CD8-positive, alpha-beta memory T cell (primary cell): ENCODE results near the gene NCCRP1. TPM values are rescaled to one million over a fixed set of nuclear protein-coding genes. Genes with fewer than 3 reads are reported as not detected.

Experiments used
- CTCF ChIA-PET: fragments of 350-600 bp; sonication (Branson Sonifier 250); formaldehyde crosslinking; loops from one replicate; lab custom pipeline; 2021; ENCODE audit warnings: antibody characterized with exemption; lab: Charles Lee
- POLR2A ChIA-PET: fragments of 350-600 bp; sonication (Branson Sonifier 250); formaldehyde crosslinking; loops from one replicate; lab custom pipeline; 2021; ENCODE audit warnings: antibody characterized with exemption; lab: Charles Lee
- DNase-seq, 5 donors: peaks; one replicate each; pipeline versions ENCODE4 v3.0.0 to v3.0.0-alpha.2; 2020 to 2022; ENCODE audit warnings: mixed read lengths in 1 of 5
- H3K27ac ChIP-seq: one replicate; pipeline ENCODE4 v1.7.0; 2013; ENCODE audit warnings: low read depth, mild to moderate bottlenecking, low read length, moderate library complexity
- H3K27me3 ChIP-seq: 2 replicates; pipeline ENCODE4 v1.7.0; 2013; ENCODE audit warnings: low read length, mild to moderate bottlenecking; ENCODE audit not compliant: insufficient read depth, poor library complexity, severe bottlenecking
- H3K36me3 ChIP-seq: 2 replicates; pipeline ENCODE4 v1.7.0; 2013; ENCODE audit warnings: mild to moderate bottlenecking, low read length, moderate library complexity; ENCODE audit not compliant: insufficient read depth
- H3K4me1 ChIP-seq: 2 replicates; pipeline ENCODE4 v1.7.0; 2013; ENCODE audit warnings: mild to moderate bottlenecking, low read length, moderate library complexity; ENCODE audit not compliant: insufficient read depth
- H3K4me3 ChIP-seq: 2 replicates; pipeline ENCODE4 v1.7.0; 2013; ENCODE audit warnings: mild to moderate bottlenecking, low read length
- H3K9me3 ChIP-seq: 2 replicates; pipeline ENCODE4 v1.7.0; 2013; ENCODE audit warnings: mild to moderate bottlenecking, low read length
- H3K27ac Mint-ChIP-seq, 8 donors: one replicate each; pipeline ENCODE4 v1.8.0; 2020 to 2021; ENCODE audit warnings: mixed read lengths in 8 of 8, mild to moderate bottlenecking in 6 of 8, inconsistent platforms in 3 of 8, moderate library complexity in 3 of 8
- H3K27me3 Mint-ChIP-seq, 2 donors: one replicate each; pipeline ENCODE4 v1.8.0; 2020 to 2021; ENCODE audit warnings: mixed read lengths in 2 of 2, mild to moderate bottlenecking in 1 of 2, moderate library complexity in 1 of 2
- H3K36me3 Mint-ChIP-seq, 3 donors: one replicate each; pipeline ENCODE4 v1.8.0; 2020 to 2021; ENCODE audit warnings: mixed read lengths in 3 of 3, inconsistent platforms in 1 of 3, mild to moderate bottlenecking in 1 of 3
- H3K4me1 Mint-ChIP-seq, 3 donors: one replicate each; pipeline ENCODE4 v1.8.0; 2020 to 2021; ENCODE audit warnings: mixed read lengths in 3 of 3, inconsistent platforms in 1 of 3, mild to moderate bottlenecking in 1 of 3
- H3K4me3 Mint-ChIP-seq, 7 donors: one replicate each; pipeline ENCODE4 v1.8.0; 2020 to 2021; ENCODE audit warnings: mixed read lengths in 7 of 7, mild to moderate bottlenecking in 6 of 7, moderate library complexity in 4 of 7, inconsistent platforms in 2 of 7
- H3K9me3 Mint-ChIP-seq, 5 donors: one replicate each; pipeline ENCODE4 v1.8.0; 2020 to 2022; ENCODE audit warnings: mixed read lengths in 5 of 5, mild to moderate bottlenecking in 3 of 5, moderate library complexity in 2 of 5, inconsistent platforms in 1 of 5
- polyA plus RNA-seq: library from polyadenylated mRNA; unstranded; fragments of 300-500 nt; fragmentation: Illumina TruSeq; gene quantifications from one replicate; pipeline ENCODE4 v1.2.3, GENCODE V29; 2021
- total RNA-seq, 2 experiments: library from RNA; stranded (reverse); gene quantifications; one replicate each; pipeline ENCODE4 v1.2.3, GENCODE V29; 2021

The NCCRP1 gene
- total RNA-seq (not detected), polyA plus RNA-seq (not detected)

DNA sequence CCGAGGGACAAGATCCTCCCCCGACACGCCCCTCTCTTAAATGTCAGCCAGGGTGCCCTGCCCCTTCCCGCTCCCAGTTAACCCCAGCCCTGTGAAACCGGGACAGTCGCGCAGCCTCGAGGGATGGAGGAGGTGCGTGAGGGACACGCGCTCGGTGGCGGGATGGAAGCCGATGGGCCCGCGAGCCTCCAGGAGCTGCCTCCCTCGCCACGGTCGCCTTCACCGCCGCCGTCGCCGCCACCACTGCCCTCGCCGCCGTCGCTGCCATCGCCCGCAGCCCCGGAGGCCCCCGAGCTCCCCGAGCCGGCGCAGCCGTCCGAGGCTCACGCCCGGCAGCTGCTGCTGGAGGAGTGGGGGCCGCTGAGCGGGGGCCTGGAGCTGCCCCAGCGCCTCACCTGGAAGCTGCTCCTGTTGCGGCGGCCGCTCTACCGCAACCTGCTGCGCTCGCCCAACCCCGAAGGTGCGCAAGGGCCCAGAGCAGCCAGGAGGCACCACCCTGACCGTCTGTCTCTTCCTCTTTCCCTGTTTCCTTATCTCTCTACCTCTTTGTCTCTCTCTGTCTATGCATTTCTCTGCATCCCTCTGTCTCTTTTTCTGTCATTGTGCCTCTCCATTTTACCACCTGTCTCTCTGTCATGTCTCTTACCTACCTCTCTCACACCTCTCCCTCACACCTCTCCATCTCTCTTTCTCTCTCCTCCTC is at the start of gene NCCRP1:
TSS of gene NCCRP1 (plus strand) at position 105 of the 703 bp plus-strand sequence. CDS start at position 124, 19 bp downstream.
- Mint-ChIP-seq H3K4me3 (peak within 1 kb of the TSS in 6 of 7 donors; percentile 35 to 74 (median 66)), H3K36me3 (peaks cover 0 to 4% (median 1%) of the 10 kb centered on the region in 3 donors), H3K27me3 (peaks cover 49 to 72% of the 10 kb centered on the region in 2 donors), H3K27ac (peak within 1 kb of the TSS in 2 of 8 donors; percentile 29 to 30), H3K9me3 (no peaks in the 10 kb centered on the region), H3K4me1 (peaks cover 24 to 26% (median 24%) of the 10 kb centered on the region in 3 donors)
- H3K4me3 ChIP-seq: no peak within 1 kb of the TSS
- H3K27me3 ChIP-seq: peaks cover 29% of the 10 kb centered on the region
- H3K4me1 ChIP-seq: peaks cover 19% of the 10 kb centered on the region
- H3K9me3 ChIP-seq: no peaks in the 10 kb centered on the region
- POLR2A ChIA-PET: no interaction called here
- H3K36me3 ChIP-seq: no peaks in the 10 kb centered on the region
- no peak within 1 kb of the TSS for H3K27ac ChIP-seq
- CTCF ChIA-PET: interaction anchor here (1.4 kb wide), 1 partner anchor 562 kb away, joined by 3 read pairs; no protein-coding TSS in a partner anchor
- DNase-seq: no peak

GRCh38 chr19:39147480-39147879 is 49.3 kb upstream of the NCCRP1 start:
- peaks cover 22 to 45% (median 27%) of the 10 kb centered on the region in 3 donors for H3K4me1 Mint-ChIP-seq

GRCh38 chr19:39148939-39149529 is 47.7 kb upstream of the NCCRP1 start:
- Mint-ChIP-seq H3K36me3 (peaks cover 0 to 8% (median 5%) of the 10 kb centered on the region in 3 donors), H3K4me3 (no peak overlapping the region), H3K27me3 (no peaks in the 10 kb centered on the region), H3K27ac (no peak overlapping the region), H3K4me1 (peaks cover 21 to 40% (median 27%) of the 10 kb centered on the region in 3 donors), H3K9me3 (no peaks in the 10 kb centered on the region)
- CTCF ChIA-PET: interaction anchor here (1.5 kb wide), 1 partner anchor 9 kb away, joined by 3 read pairs; no protein-coding TSS in a partner anchor
- Histone ChIP-seq H3K27me3 (no peaks in the 10 kb centered on the region), H3K27ac (no peak overlapping the region), H3K9me3 (no peaks in the 10 kb centered on the region), H3K4me1 (no peaks in the 10 kb centered on the region), H3K4me3 (no peak overlapping the region), H3K36me3 (no peaks in the 10 kb centered on the region)
- DNase-seq: no peak
- POLR2A ChIA-PET: no interaction called here

More at GRCh38 chr19:39147480-39147879, 49.3 kb upstream of the NCCRP1 start:
- no peak for DNase-seq
- H3K27ac ChIP-seq: no peak overlapping the region
- no peaks in the 10 kb centered on the region for H3K27me3 ChIP-seq
- no peak overlapping the region for H3K27ac Mint-ChIP-seq
- no peaks in the 10 kb centered on the region for H3K9me3 ChIP-seq
- H3K27me3 Mint-ChIP-seq: no peaks in the 10 kb centered on the region
- no peaks in the 10 kb centered on the region for H3K36me3 ChIP-seq
- no peak overlapping the region for H3K4me3 ChIP-seq
- ChIA-PET CTCF (no interaction called here), POLR2A (no interaction called here)
- H3K36me3 Mint-ChIP-seq: peaks cover 0 to 5% (median 4%) of the 10 kb centered on the region in 3 donors
- H3K9me3 Mint-ChIP-seq: no peaks in the 10 kb centered on the region
- no peak overlapping the region for H3K4me3 Mint-ChIP-seq
- no peaks in the 10 kb centered on the region for H3K4me1 ChIP-seq

- peaks cover 0 to 10% (median 5%) of the 10 kb centered on the region in 3 donors for H3K36me3 Mint-ChIP-seq
- H3K27ac Mint-ChIP-seq: peak overlapping the region in 1 of 8 donors; percentile 45
- Histone ChIP-seq H3K4me3 (no peak overlapping the region), H3K27ac (no peak overlapping the region), H3K4me1 (no peaks in the 10 kb centered on the region), H3K9me3 (no peaks in the 10 kb centered on the region), H3K36me3 (no peaks in the 10 kb centered on the region), H3K27me3 (no peaks in the 10 kb centered on the region)
- H3K27me3 Mint-ChIP-seq: no peaks in the 10 kb centered on the region
- ChIA-PET CTCF (interaction anchor here (1.5 kb wide), 1 partner anchor 10 kb away, joined by 3 read pairs; no protein-coding TSS in a partner anchor), POLR2A (no interaction called here)
- H3K4me3 Mint-ChIP-seq: no peak overlapping the region
- H3K4me1 Mint-ChIP-seq: peaks cover 17 to 34% (median 22%) of the 10 kb centered on the region in 3 donors
- no peak for DNase-seq
- H3K9me3 Mint-ChIP-seq: no peaks in the 10 kb centered on the region
These were observed 46.5 kb upstream of the NCCRP1 start for GRCh38 chr19:39150235-39150634.

GRCh38 chr19:39150807-39151600 is 45.8 kb upstream of the NCCRP1 start:
- POLR2A ChIA-PET: no interaction called here

GRCh38 chr19:39152066-39152465 is 44.7 kb upstream of the NCCRP1 start:
- DNase-seq: no peak
- H3K36me3 Mint-ChIP-seq: peaks cover 0 to 11% (median 5%) of the 10 kb centered on the region in 3 donors
- POLR2A ChIA-PET: no interaction called here

More at GRCh38 chr19:39150807-39151600, 45.8 kb upstream of the NCCRP1 start:
- no peaks in the 10 kb centered on the region for H3K27me3 ChIP-seq
- H3K36me3 Mint-ChIP-seq: peaks cover 0 to 11% (median 5%) of the 10 kb centered on the region in 3 donors
- CTCF ChIA-PET: no interaction called here
- no peak for DNase-seq
- H3K27ac Mint-ChIP-seq: peak overlapping the region in 1 of 8 donors; percentile 46
- no peak overlapping the region for H3K4me3 Mint-ChIP-seq
- no peak overlapping the region for H3K4me3 ChIP-seq
- H3K36me3 ChIP-seq: no peaks in the 10 kb centered on the region
- H3K9me3 ChIP-seq: no peaks in the 10 kb centered on the region
- no peak overlapping the region for H3K27ac ChIP-seq
- H3K27me3 Mint-ChIP-seq: no peaks in the 10 kb centered on the region
- H3K4me1 Mint-ChIP-seq: peaks cover 18 to 36% (median 26%) of the 10 kb centered on the region in 3 donors
- H3K9me3 Mint-ChIP-seq: no peaks in the 10 kb centered on the region
- no peaks in the 10 kb centered on the region for H3K4me1 ChIP-seq

DNA sequence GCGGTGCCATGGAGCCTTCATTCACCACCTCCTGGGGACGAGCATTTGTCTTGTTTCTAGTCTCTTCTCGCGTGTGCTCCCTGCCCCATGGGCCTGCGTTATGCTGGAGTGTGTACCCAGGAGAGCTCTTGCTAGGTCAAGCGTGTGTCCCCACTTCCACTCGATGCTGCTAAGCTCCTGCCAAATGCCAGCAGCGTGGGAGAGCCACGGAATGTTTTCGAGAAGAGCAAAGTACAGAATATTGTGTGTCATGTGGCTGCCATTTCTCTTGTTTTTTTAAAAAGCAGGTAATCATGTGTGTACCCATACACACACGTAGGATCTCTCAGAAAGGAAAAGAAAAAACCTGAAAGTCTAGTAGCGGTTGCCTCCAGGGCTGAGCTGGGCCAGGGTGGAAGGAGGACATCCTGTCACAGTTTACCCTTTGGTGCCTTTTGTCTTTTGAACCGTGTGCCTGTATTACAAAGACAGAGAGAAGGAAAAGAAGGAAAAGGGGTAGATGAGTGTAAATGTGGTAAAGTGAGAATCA is 42.6 kb upstream of the NCCRP1 start:
- H3K27ac ChIP-seq: no peak overlapping the region
- ChIA-PET CTCF (no interaction called here), POLR2A (no interaction called here)
- no peak overlapping the region for H3K4me3 ChIP-seq
- DNase-seq: no peak
- no peaks in the 10 kb centered on the region for H3K36me3 ChIP-seq
- no peaks in the 10 kb centered on the region for H3K27me3 Mint-ChIP-seq
- H3K4me3 Mint-ChIP-seq: no peak overlapping the region
- peaks cover 27 to 38% (median 32%) of the 10 kb centered on the region in 3 donors for H3K4me1 Mint-ChIP-seq
- peaks cover 0 to 12% (median 6%) of the 10 kb centered on the region in 3 donors for H3K36me3 Mint-ChIP-seq
- no peaks in the 10 kb centered on the region for H3K9me3 ChIP-seq
- H3K4me1 ChIP-seq: no peaks in the 10 kb centered on the region
- H3K9me3 Mint-ChIP-seq: no peaks in the 10 kb centered on the region
- H3K27me3 ChIP-seq: no peaks in the 10 kb centered on the region
- peak overlapping the region in 2 of 8 donors; percentile 12 to 91 for H3K27ac Mint-ChIP-seq

More at GRCh38 chr19:39152066-39152465, 44.7 kb upstream of the NCCRP1 start:
- H3K4me1 ChIP-seq: no peaks in the 10 kb centered on the region
- H3K9me3 ChIP-seq: no peaks in the 10 kb centered on the region
- Mint-ChIP-seq H3K27me3 (no peaks in the 10 kb centered on the region), H3K27ac (no peak overlapping the region), H3K4me3 (no peak overlapping the region), H3K4me1 (peaks cover 16 to 32% (median 29%) of the 10 kb centered on the region in 3 donors), H3K9me3 (no peaks in the 10 kb centered on the region)
- CTCF ChIA-PET: no interaction called here
- no peak overlapping the region for H3K27ac ChIP-seq
- no peaks in the 10 kb centered on the region for H3K27me3 ChIP-seq
- H3K4me3 ChIP-seq: no peak overlapping the region
- H3K36me3 ChIP-seq: no peaks in the 10 kb centered on the region
